ENCODE data around the gene KRT84. TPM values are rescaled to one million over a fixed set of nuclear protein-coding genes. Genes with fewer than 3 reads are reported as not detected.

KRT84 gene
- total and polyA plus RNA-seq, 2 of the 4 experiments (the other 2 are of a cell fraction): not detected

- no peak overlapping the region for H4K5ac ChIP-seq (ENCODE audit: low read depth, low read length)
- H2AK9ac ChIP-seq (replicated peaks; ENCODE audit: low read depth, low read length, poor library complexity): no peak overlapping the region
- no peaks in the 10 kb centered on the region for H4K20me1 ChIP-seq (ENCODE audit: insufficient read depth, low read length)
- no peak overlapping the region for H3K56ac ChIP-seq (ENCODE audit: extremely low read depth, insufficient read depth, low read length)
- no peaks in the 10 kb centered on the region for H3K9me3 ChIP-seq (ENCODE audit: control insufficient read depth, insufficient read depth, low read length)
- CTCF ChIA-PET: interaction anchor here (0.9 to 1.4 kb wide), 2 partner anchors 11 to 34 kb away, joined by 3 to 9 read pairs; no protein-coding TSS in a partner anchor
- H3K79me1 ChIP-seq (ENCODE audit: low read depth in 1 of 2, low read length in 2 of 2): no peaks in the 10 kb centered on the region
- H2AK5ac ChIP-seq (ENCODE audit: low read depth, low read length): no peak overlapping the region
- no peak overlapping the region for H3K4ac ChIP-seq (ENCODE audit: low read depth, low read length)
- WGBS, 2 experiments (ENCODE audit: extremely low coverage in 2 of 2, insufficient read length in 1 of 2): no CpG with 5 or more reads among the region's 1 CpG
- peaks cover 2% of the 10 kb centered on the region; the same call in 1 of the 2 replicates for H3K9me1 ChIP-seq (ENCODE audit: insufficient read depth, low read length)
- BruUV-seq (replicated peaks): no TSS peak
- no peak overlapping the region for H4K91ac ChIP-seq (ENCODE audit: insufficient read depth, low read depth, low read length)
- dilution Hi-C loops (cut with HindIII; ENCODE audit: low sequenced_read_pairs, unreplicated experiment): no loop called here
- no peak overlapping the region for H3K4me2 ChIP-seq (ENCODE audit: low read depth, low read length)
- intact Hi-C loops (cut with micrococcal nuclease): no loop called here
- no peak overlapping the region for H3K14ac ChIP-seq (replicated peaks; ENCODE audit: low read depth, low read length)
- H3K18ac ChIP-seq (ENCODE audit: low read depth, low read length): no peak overlapping the region
- H3K9ac ChIP-seq (ENCODE audit: low read depth, low read length): no peak overlapping the region
- no peak overlapping the region for H2BK5ac ChIP-seq (ENCODE audit: low read depth, low read length, poor library complexity, severe bottlenecking)
- H4K8ac ChIP-seq (ENCODE audit: low read depth in 2 of 2, low read length in 2 of 2): no peak overlapping the region
- ATAC-seq (ENCODE audit: low read depth): no peak
- POLR2A ChIA-PET (ENCODE audit: unreplicated experiment): no interaction called here
- H2BK120ac ChIP-seq (ENCODE audit: low read depth, low read length): no peak overlapping the region
- H3K27ac ChIP-seq (ENCODE audit: insufficient read depth, low read length): no peak overlapping the region
- no peak overlapping the region for H3K4me3 ChIP-seq (ENCODE audit: insufficient read depth, low read depth, low read length)
- no peak overlapping the region for H3K23ac ChIP-seq (ENCODE audit: low read depth, low read length)
- no peaks in the 10 kb centered on the region for H3K36me3 ChIP-seq (ENCODE audit: control insufficient read depth, insufficient read depth, low read length)
- in situ Hi-C loops (cut with MboI; ENCODE audit: low sequenced_read_pairs): no loop called here
- no peaks in the 10 kb centered on the region for H3K4me1 ChIP-seq (ENCODE audit: control insufficient read depth, insufficient read depth, low read length)
- DNase-seq: no peak
- no peak for TF ChIP-seq CEBPB (IDR thresholded peaks at IDR 0.05; ENCODE audit: low read depth, low read length)
- no peak for TF ChIP-seq MXI1 (IDR thresholded peaks at IDR 0.05; ENCODE audit: borderline replicate concordance, low read depth, low read length)
- no peak for TF ChIP-seq NFE2L2 (IDR thresholded peaks at IDR 0.05; ENCODE audit: low read depth, low read length)
- TF ChIP-seq ELK1 (IDR thresholded peaks at IDR 0.05; ENCODE audit: borderline replicate concordance, low read depth, low read length): no peak
- TF ChIP-seq MAZ (IDR thresholded peaks at IDR 0.05; ENCODE audit: borderline replicate concordance, low read depth, low read length): no peak
- TF ChIP-seq BHLHE40 (IDR thresholded peaks at IDR 0.05; ENCODE audit: low read depth, low read length): no peak
- no peak for TF ChIP-seq POLR2A (IDR thresholded peaks at IDR 0.05; ENCODE audit: low read depth, low read length)
- TF ChIP-seq SMC3 (IDR thresholded peaks at IDR 0.05; ENCODE audit: low read depth, low read length): no peak
- TF ChIP-seq USF2 (IDR thresholded peaks at IDR 0.05; ENCODE audit: low read depth, low read length): no peak
- TF ChIP-seq RCOR1 (IDR thresholded peaks at IDR 0.05; ENCODE audit: insufficient replicate concordance, low read length): no peak
- TF ChIP-seq FOS (IDR thresholded peaks at IDR 0.05; ENCODE audit: low read depth, low read length): no peak
- no peak for TF ChIP-seq MAFK (IDR thresholded peaks at IDR 0.05; ENCODE audit: low read depth, low read length)
- TF ChIP-seq RFX5 (IDR thresholded peaks at IDR 0.05; ENCODE audit: low read depth, low read length): no peak
- H2BK15ac ChIP-seq (ENCODE audit: low read depth, low read length): no peak overlapping the region
- H2AFZ ChIP-seq (replicated peaks; ENCODE audit: low read length, poor library complexity): no peak overlapping the region
- H3K27me3 ChIP-seq (ENCODE audit: control insufficient read depth, insufficient read depth, low read length): peaks cover 52% of the 10 kb centered on the region
- H2BK20ac ChIP-seq (ENCODE audit: low read depth, low read length): no peak overlapping the region
Measured at GRCh38 chr12:52361553-52361952, 23.9 kb downstream of the KRT84 start.
